GM12873 (cell line): ENCODE measurements around the gene ZNF467.

ENCODE experiments used
- TF ChIP-seq, protein P1 (sequence below): IDR thresholded peaks from 2 replicates; pipeline ENCODE4 v1.5.1; 2012; ENCODE audit warnings: low read depth, mild to moderate bottlenecking, moderate library complexity, low read length, control low read depth; ENCODE audit not compliant: insufficient read depth; ENCODE audit errors: missing control alignments

Gene ZNF467

DNA sequence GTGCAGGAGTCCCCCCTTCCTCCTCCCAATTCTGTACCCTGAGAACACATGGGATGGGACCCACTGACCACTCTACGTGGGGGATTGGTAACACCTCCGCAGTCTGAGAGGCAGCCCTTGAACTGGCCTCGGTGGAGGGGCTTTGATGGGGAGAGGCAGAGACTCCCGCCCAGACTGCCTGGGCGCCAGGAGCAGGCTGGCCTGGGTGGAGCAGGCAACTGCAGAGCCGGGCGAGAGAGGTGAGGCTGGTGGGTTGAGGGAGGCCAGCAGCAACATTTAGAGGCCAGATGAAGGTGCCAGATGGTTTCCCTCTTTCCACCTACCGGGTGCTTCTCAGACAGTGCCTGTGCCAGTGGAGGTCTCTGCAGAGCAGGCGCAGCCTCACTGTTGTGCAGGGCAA lies 30.7 kb upstream of the ZNF467 start:
- TF ChIP-seq, protein P1, sequence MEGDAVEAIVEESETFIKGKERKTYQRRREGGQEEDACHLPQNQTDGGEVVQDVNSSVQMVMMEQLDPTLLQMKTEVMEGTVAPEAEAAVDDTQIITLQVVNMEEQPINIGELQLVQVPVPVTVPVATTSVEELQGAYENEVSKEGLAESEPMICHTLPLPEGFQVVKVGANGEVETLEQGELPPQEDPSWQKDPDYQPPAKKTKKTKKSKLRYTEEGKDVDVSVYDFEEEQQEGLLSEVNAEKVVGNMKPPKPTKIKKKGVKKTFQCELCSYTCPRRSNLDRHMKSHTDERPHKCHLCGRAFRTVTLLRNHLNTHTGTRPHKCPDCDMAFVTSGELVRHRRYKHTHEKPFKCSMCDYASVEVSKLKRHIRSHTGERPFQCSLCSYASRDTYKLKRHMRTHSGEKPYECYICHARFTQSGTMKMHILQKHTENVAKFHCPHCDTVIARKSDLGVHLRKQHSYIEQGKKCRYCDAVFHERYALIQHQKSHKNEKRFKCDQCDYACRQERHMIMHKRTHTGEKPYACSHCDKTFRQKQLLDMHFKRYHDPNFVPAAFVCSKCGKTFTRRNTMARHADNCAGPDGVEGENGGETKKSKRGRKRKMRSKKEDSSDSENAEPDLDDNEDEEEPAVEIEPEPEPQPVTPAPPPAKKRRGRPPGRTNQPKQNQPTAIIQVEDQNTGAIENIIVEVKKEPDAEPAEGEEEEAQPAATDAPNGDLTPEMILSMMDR: no peak

- TF ChIP-seq, protein P1: no peak
These were observed 30.2 kb upstream of the ZNF467 start for GRCh38 chr7:149803551-149804074.

DNA sequence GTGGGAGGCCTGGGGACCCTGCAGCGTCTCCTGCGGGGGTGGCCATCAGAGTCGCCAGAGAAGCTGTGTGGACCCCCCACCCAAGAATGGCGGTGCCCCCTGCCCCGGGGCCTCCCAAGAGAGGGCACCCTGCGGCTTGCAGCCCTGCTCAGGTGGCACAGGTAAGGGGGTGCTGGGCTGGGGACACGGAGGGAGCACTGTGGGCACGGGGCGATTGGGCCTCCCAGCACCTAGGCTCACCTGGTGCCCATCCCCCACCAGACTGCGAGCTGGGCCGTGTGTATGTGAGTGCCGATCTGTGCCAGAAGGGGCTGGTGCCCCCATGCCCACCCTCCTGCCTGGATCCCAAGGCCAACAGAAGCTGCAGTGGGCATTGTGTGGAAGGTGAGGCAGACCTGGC lies 29.6 kb upstream of the ZNF467 start:
- TF ChIP-seq, protein P1: no peak

GRCh38 chr7:149801816-149802215 lies 28.4 kb upstream of the ZNF467 start:
- TF ChIP-seq, protein P1: no peak

- TF ChIP-seq, protein P1: no peak
These were observed 27.7 kb upstream of the ZNF467 start for GRCh38 chr7:149801002-149801566.

- TF ChIP-seq, protein P1: no peak
These were observed 26.8 kb upstream of the ZNF467 start for GRCh38 chr7:149800169-149800555.

GRCh38 chr7:149799397-149800168 lies 26.2 kb upstream of the ZNF467 start:
- TF ChIP-seq, protein P1: peak; percentile 75
